Nephron (organoid): ENCODE results near the gene LRR1.

ENCODE experiments used
- H3K27ac Mint-ChIP-seq, 3 experiments: 2 replicates each; pipeline ENCODE4 v1.8.0; 2020; ENCODE audit warnings: mixed read lengths in 3 of 3, mild to moderate bottlenecking in 2 of 3, moderate library complexity in 1 of 3
- H3K27me3 Mint-ChIP-seq: 2 replicates; pipeline ENCODE4 v1.8.0; 2021; ENCODE audit warnings: low read depth, mild to moderate bottlenecking, moderate library complexity, mixed read lengths
- H3K36me3 Mint-ChIP-seq: 2 replicates; pipeline ENCODE4 v1.8.0; 2020; ENCODE audit warnings: low read depth, mixed read lengths
- H3K4me1 Mint-ChIP-seq: 2 replicates; pipeline ENCODE4 v1.8.0; 2020; ENCODE audit warnings: mixed read lengths
- H3K4me3 Mint-ChIP-seq, 3 experiments: 2 replicates each; pipeline ENCODE4 v1.8.0; 2020; ENCODE audit warnings: mild to moderate bottlenecking in 3 of 3, mixed read lengths in 3 of 3, moderate library complexity in 2 of 3
- H3K9me3 Mint-ChIP-seq: 2 replicates; pipeline ENCODE4 v1.8.0; 2020; ENCODE audit warnings: mixed read lengths
- TF ChIP-seq, protein P1 (sequence below), 3 experiments: fragments of 200-600 bp; sonication (generic); IDR thresholded peaks; one replicate each; pipeline ENCODE4 v1.5.0; 2021; ENCODE audit warnings: antibody characterized with exemption in 3 of 3; ENCODE audit not compliant: unreplicated experiment in 3 of 3

LRR1 gene

GRCh38 chr14:49578141-49578540 lies 20.6 kb upstream of the LRR1 start:
- H3K4me3 Mint-ChIP-seq, result no peak overlapping the region
- H3K27me3 Mint-ChIP-seq, result no peaks in the 10 kb centered on the region
- H3K27ac Mint-ChIP-seq, result no peak overlapping the region
- peaks cover 19% of the 10 kb centered on the region for H3K4me1 Mint-ChIP-seq
- TF ChIP-seq, protein P1, sequence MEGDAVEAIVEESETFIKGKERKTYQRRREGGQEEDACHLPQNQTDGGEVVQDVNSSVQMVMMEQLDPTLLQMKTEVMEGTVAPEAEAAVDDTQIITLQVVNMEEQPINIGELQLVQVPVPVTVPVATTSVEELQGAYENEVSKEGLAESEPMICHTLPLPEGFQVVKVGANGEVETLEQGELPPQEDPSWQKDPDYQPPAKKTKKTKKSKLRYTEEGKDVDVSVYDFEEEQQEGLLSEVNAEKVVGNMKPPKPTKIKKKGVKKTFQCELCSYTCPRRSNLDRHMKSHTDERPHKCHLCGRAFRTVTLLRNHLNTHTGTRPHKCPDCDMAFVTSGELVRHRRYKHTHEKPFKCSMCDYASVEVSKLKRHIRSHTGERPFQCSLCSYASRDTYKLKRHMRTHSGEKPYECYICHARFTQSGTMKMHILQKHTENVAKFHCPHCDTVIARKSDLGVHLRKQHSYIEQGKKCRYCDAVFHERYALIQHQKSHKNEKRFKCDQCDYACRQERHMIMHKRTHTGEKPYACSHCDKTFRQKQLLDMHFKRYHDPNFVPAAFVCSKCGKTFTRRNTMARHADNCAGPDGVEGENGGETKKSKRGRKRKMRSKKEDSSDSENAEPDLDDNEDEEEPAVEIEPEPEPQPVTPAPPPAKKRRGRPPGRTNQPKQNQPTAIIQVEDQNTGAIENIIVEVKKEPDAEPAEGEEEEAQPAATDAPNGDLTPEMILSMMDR (IDR thresholded peaks at IDR 0.05; ENCODE audit: unreplicated experiment in 3 of 3), result no peak
- peaks cover 61% of the 10 kb centered on the region for H3K36me3 Mint-ChIP-seq
- H3K9me3 Mint-ChIP-seq, result no peaks in the 10 kb centered on the region

DNA sequence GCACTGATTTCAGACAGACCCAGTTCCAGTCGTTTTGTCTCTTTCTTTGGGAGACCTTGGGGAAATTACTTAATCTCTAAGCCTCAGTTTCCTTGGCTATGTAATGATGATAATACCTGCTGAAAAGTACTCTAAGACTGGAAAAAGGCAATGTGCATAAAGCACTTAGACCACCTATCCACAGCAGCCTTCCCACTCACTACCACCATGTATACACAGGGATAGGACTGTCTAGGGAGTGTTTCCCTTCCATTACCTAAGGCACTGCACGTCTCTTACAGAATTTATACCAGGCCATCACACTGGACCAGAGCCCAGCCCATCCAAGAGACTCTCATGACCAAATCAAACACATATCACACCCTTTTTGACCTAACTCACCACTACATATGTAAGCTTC lies 18.9 kb upstream of the LRR1 start:
- Mint-ChIP-seq H3K36me3 (peaks cover 61% of the 10 kb centered on the region), H3K27me3 (no peaks in the 10 kb centered on the region), H3K4me3 (no peak overlapping the region), H3K4me1 (peaks cover 30% of the 10 kb centered on the region), H3K27ac (no peak overlapping the region), H3K9me3 (no peaks in the 10 kb centered on the region)
- TF ChIP-seq, protein P1 (IDR thresholded peaks at IDR 0.05; ENCODE audit: unreplicated experiment in 3 of 3), result no peak

DNA sequence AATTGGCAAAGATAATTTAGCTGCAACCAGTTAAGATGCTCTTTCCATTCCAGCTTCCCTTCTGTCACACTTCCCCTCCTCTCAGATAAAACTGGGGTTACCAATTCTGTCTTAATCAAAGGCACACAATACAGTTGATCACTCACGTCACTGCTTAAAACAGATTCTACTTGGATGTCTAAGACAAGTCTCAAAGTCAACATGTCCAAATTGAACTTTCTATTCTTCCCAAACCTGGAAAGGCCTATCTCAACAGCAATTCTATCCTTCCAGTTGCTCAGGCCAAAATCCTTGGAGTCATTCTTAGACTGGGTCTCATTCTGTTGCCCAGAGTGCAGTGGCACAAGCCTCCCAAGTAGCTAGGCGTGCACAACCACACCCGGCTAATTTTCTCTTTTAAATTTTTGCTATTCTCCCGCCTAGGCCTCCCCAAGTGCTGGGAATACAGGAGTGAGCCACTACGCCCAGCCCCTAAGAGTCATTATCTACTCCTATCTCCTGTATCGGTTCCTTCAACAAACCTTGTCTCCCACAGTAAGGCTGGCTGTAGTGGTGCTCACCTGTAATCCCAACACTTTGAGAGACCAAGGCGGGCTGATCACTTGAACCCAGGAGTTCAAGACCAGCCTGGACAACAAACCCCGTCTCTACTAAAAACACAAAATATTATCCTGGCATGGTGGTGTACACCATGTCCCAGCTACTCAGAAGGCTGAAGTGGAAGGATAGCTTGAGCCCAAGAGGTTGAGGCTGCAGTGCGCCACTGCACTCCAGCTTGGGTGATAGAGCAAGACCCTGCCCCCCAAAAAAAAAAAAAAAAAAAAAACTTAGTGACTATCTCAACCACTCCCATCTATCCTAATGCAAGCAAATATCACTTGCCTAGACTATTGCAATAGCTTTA lies 17.3 kb upstream of the LRR1 start:
- Mint-ChIP-seq H3K27ac (peak overlapping the region in 2 of 3 experiments; percentile 0 to 22), H3K27me3 (no peaks in the 10 kb centered on the region), H3K36me3 (peaks cover 60% of the 10 kb centered on the region), H3K4me1 (peaks cover 36% of the 10 kb centered on the region), H3K9me3 (no peaks in the 10 kb centered on the region), H3K4me3 (peak overlapping the region in 1 of 3 experiments; percentile 3)
- TF ChIP-seq, protein P1 (IDR thresholded peaks at IDR 0.05; ENCODE audit: unreplicated experiment in 3 of 3), result no peak

- H3K4me3 Mint-ChIP-seq, result peak overlapping the region in 2 of 3 experiments; percentile 9 to 37
- peaks cover 54% of the 10 kb centered on the region for H3K36me3 Mint-ChIP-seq
- peaks cover 36% of the 10 kb centered on the region for H3K4me1 Mint-ChIP-seq
- H3K9me3 Mint-ChIP-seq, result no peaks in the 10 kb centered on the region
- no peaks in the 10 kb centered on the region for H3K27me3 Mint-ChIP-seq
- H3K27ac Mint-ChIP-seq, result peak overlapping the region in 2 of 3 experiments; percentile 12 to 23
- TF ChIP-seq, protein P1 (IDR thresholded peaks at IDR 0.05; ENCODE audit: unreplicated experiment in 3 of 3), result no peak
Measured at GRCh38 chr14:49582113-49582977, 16.4 kb upstream of the LRR1 start.

- Mint-ChIP-seq H3K27ac (peak overlapping the region in 2 of 3 experiments; percentile 79 to 99), H3K9me3 (no peaks in the 10 kb centered on the region), H3K4me3 (peak overlapping the region; percentile 86 to 95 (median 94)), H3K36me3 (peaks cover 47% of the 10 kb centered on the region), H3K27me3 (no peaks in the 10 kb centered on the region), H3K4me1 (peaks cover 36% of the 10 kb centered on the region)
- TF ChIP-seq, protein P1 (IDR thresholded peaks at IDR 0.05; ENCODE audit: unreplicated experiment in 3 of 3), result no peak
Measured at GRCh38 chr14:49583629-49584028, 15.1 kb upstream of the LRR1 start.
